ENCODE results near the gene TNNI3.
"Not testable (repeated sequence)": the region's sequence is repeated elsewhere in the genome, so short reads cannot be mapped to it uniquely, and the experiment has no call there.

The TNNI3 gene

DNA sequence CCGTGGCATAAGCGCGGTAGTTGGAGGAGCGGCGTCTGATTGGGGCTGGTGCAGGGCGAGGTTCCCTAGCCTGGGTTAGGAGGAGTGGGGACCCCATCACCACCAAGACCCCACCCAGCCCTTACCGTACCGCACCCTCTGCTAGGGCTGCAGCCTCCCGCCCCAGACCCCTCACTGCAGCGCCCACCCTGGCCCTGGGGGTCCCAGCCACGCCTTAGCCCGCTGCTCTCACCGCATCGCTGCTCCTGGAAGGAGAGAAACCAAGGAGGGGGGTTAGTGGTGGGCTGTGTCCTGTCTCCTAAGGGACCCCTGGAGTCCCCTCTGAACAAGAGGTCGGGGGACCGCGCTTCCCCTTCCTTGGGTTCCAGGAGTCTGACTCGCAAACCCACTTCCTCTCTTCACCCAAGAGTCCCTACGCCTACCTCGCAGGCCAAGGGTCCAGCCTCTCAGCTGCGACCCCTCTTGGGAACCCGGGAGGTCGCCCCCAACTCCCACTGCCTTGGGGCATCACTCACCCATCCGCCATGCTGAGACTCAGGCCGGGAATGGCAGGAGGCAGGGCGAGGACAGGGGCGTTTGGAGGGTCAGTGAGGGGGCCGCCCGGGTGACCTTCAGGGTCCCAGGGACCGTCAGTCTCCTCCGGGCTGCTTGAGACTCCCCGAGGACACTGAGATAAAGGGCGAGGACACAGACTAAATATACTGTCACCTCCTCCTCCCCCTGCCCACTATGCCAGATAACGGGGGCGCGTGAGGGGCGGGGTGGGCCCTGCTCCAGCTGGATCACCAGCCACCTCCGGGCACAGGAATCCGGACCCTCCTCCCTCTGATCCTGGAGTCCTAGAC lies at the start of gene TNNI3:
TNNI3 (minus strand) TSS at position 669 of the 845 bp plus-strand sequence; CDS start at position 526, 143 bp downstream.
- Histone ChIP-seq H2AFZ (ENCODE audit: low read depth, low read length, severe bottlenecking) (no peak within 1 kb of the TSS), H3K9ac (ENCODE audit: low read length) (no peak within 1 kb of the TSS), H3K9me2 (replicated peaks; ENCODE audit: insufficient read depth, low read length) (no peaks in the 10 kb centered on the region), H3K27me3 (ENCODE audit: low read length) (no peaks in the 10 kb centered on the region), H4K20me1 (ENCODE audit: low read depth, low read length) (no peaks in the 10 kb centered on the region), H3K36me3 (ENCODE audit: low read length) (no peaks in the 10 kb centered on the region), H3K79me2 (ENCODE audit: insufficient read depth, low read length) (no peaks in the 10 kb centered on the region), H3K9me3 (ENCODE audit: insufficient read depth, low read length) (no peaks in the 10 kb centered on the region), H3F3A (ENCODE audit: insufficient read depth) (peaks cover 1% of the 10 kb centered on the region; the same call in 1 of the 2 replicates), H3K4me2 (ENCODE audit: low read depth, low read length, poor library complexity, severe bottlenecking) (no peak within 1 kb of the TSS), H3K4me3 (ENCODE audit: insufficient read depth, low read length, poor library complexity, severe bottlenecking) (no peak within 1 kb of the TSS), H3K27ac (ENCODE audit: low read depth, low read length) (no peak within 1 kb of the TSS)
- no peak for TF ChIP-seq EZH2phosphoT487 (conservative IDR thresholded peaks at IDR 0.05; ENCODE audit: low read length)

DNA sequence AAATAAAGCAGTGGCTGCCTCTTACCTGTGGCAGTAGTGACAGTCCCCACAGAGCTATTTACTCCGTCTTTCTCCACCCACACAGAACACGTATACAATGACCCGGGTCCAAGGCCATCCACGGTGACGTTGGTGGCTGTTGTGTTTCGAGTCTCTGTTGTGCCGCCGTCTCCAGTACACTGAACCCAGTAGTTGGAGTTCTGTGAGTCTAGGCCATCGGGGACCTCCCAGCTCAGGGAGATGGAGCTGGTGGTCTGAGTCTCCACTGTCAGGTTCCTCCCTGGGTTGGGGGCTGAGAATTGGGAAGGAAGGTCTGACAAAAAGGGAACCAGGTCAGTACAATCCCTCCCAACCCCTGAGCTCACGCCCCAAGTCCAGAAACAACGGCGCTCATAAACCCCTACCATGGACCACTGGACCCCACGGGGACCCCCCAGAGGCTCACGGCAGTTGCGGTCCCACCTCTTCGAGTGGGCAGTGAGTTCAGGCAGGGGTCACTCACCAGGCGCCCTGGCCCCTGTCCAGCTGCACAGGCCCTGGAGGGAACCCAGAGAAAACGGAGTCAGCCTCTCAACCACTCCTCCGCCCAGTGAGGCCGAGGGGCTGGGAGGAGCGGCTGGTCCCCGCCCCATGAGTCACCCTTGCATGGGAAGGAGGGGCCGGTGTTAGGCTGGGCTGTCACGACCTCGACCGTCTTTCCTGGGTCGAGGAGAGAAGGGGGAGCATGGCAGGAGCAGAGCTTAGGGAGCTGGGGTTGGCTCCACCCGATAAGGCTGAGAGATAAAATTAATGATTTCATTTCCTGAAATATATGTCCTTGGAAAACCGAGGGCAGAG lies 49.4 kb upstream of the TNNI3 start:
- TF ChIP-seq, protein P1, sequence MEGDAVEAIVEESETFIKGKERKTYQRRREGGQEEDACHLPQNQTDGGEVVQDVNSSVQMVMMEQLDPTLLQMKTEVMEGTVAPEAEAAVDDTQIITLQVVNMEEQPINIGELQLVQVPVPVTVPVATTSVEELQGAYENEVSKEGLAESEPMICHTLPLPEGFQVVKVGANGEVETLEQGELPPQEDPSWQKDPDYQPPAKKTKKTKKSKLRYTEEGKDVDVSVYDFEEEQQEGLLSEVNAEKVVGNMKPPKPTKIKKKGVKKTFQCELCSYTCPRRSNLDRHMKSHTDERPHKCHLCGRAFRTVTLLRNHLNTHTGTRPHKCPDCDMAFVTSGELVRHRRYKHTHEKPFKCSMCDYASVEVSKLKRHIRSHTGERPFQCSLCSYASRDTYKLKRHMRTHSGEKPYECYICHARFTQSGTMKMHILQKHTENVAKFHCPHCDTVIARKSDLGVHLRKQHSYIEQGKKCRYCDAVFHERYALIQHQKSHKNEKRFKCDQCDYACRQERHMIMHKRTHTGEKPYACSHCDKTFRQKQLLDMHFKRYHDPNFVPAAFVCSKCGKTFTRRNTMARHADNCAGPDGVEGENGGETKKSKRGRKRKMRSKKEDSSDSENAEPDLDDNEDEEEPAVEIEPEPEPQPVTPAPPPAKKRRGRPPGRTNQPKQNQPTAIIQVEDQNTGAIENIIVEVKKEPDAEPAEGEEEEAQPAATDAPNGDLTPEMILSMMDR (IDR thresholded peaks at IDR 0.05; ENCODE audit: insufficient read depth, low read length, poor library complexity, severe bottlenecking), result no peak
- no peak for TF ChIP-seq EZH2phosphoT487 (conservative IDR thresholded peaks at IDR 0.05; ENCODE audit: low read length)
- Histone ChIP-seq H2AFZ (ENCODE audit: low read depth, low read length, severe bottlenecking) (no peak overlapping the region), H3K36me3 (ENCODE audit: low read length) (no peaks in the 10 kb centered on the region), H3K4me2 (ENCODE audit: low read depth, low read length, poor library complexity, severe bottlenecking) (no peak overlapping the region), H3K27ac (ENCODE audit: low read depth, low read length) (no peak overlapping the region), H3K4me3 (ENCODE audit: insufficient read depth, low read length, poor library complexity, severe bottlenecking) (no peak overlapping the region), H3K9ac (ENCODE audit: low read length) (no peak overlapping the region), H3K79me2 (ENCODE audit: insufficient read depth, low read length) (no peaks in the 10 kb centered on the region), H3F3A (ENCODE audit: insufficient read depth) (no peaks in the 10 kb centered on the region), H3K9me2 (replicated peaks; ENCODE audit: insufficient read depth, low read length) (no peaks in the 10 kb centered on the region), H3K27me3 (ENCODE audit: low read length) (no peaks in the 10 kb centered on the region), H3K9me3 (ENCODE audit: insufficient read depth, low read length) (no peaks in the 10 kb centered on the region), H4K20me1 (ENCODE audit: low read depth, low read length) (no peaks in the 10 kb centered on the region)

DNA sequence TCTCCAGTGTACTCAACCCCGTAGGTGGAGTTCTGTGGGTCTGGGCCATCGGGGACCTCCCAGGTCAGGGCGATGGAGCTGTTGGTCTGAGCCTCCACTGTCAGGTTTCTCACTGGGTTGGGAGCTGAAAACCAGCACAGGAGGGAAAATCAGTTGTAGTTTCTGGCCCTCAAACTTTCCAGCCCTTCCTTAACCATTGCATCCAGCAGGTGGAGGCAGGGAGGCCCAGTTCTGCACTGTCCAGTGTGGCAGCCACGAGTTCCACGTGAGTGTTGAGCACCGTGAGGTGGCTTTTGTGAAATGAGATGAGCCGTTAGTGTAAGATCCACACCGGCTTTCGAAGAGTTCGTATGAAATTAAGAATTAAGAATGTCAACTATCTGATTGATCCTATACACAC lies 44.7 kb upstream of the TNNI3 start:
- not testable (repeated sequence) for H3K4me3 ChIP-seq (ENCODE audit: insufficient read depth, low read length, poor library complexity, severe bottlenecking); H4K20me1 ChIP-seq (ENCODE audit: low read depth, low read length); H3K79me2 ChIP-seq (ENCODE audit: insufficient read depth, low read length); H3K9me2 ChIP-seq (replicated peaks; ENCODE audit: insufficient read depth, low read length); H3K9me3 ChIP-seq (ENCODE audit: insufficient read depth, low read length); H3F3A ChIP-seq (ENCODE audit: insufficient read depth); H2AFZ ChIP-seq (ENCODE audit: low read depth, low read length, severe bottlenecking); H3K36me3 ChIP-seq (ENCODE audit: low read length); H3K4me2 ChIP-seq (ENCODE audit: low read depth, low read length, poor library complexity, severe bottlenecking); H3K9ac ChIP-seq (ENCODE audit: low read length); H3K27me3 ChIP-seq (ENCODE audit: low read length); H3K27ac ChIP-seq (ENCODE audit: low read depth, low read length)

DNA sequence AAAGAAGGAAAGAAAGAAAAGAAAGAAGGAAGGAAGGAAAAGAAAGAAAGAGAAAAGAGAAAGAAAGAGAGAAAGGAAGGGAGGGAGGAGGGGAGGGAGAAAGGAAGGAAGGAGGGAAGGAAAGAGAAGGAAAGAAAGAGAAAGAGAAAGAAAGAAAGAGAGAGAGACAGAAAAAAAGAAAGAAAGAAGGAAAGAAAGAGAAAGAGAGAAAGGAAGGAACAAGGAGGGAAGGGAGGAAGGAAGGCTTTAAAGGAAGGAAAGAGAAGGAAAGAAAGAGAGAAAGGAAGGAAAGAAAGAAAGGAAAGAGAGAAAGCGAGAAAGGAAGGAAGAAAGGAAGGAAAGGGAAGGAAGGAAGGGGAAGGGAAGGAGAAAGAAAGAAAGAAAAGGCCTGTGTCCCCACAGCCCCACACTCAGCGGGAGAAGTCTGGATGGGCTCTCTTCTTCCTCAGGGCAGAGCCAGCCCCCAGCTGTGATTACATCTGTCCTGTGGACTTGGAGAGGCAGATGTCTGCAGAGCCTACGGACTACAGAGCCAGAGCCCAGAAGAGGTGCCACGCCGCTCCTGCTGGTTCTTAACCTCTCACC lies 42.2 kb upstream of the TNNI3 start:
- Histone ChIP-seq H3K4me2 (ENCODE audit: low read depth, low read length, poor library complexity, severe bottlenecking) (no peak overlapping the region), H3F3A (ENCODE audit: insufficient read depth) (no peaks in the 10 kb centered on the region), H4K20me1 (ENCODE audit: low read depth, low read length) (no peaks in the 10 kb centered on the region), H3K9me2 (replicated peaks; ENCODE audit: insufficient read depth, low read length) (no peaks in the 10 kb centered on the region), H3K9ac (ENCODE audit: low read length) (no peak overlapping the region), H3K27me3 (ENCODE audit: low read length) (no peaks in the 10 kb centered on the region), H3K36me3 (ENCODE audit: low read length) (no peaks in the 10 kb centered on the region), H2AFZ (ENCODE audit: low read depth, low read length, severe bottlenecking) (no peak overlapping the region), H3K79me2 (ENCODE audit: insufficient read depth, low read length) (no peaks in the 10 kb centered on the region), H3K9me3 (ENCODE audit: insufficient read depth, low read length) (no peaks in the 10 kb centered on the region), H3K4me3 (ENCODE audit: insufficient read depth, low read length, poor library complexity, severe bottlenecking) (no peak overlapping the region), H3K27ac (ENCODE audit: low read depth, low read length) (no peak overlapping the region)
- TF ChIP-seq EZH2phosphoT487 (conservative IDR thresholded peaks at IDR 0.05; ENCODE audit: low read length), result no peak
- TF ChIP-seq, protein P1 (IDR thresholded peaks at IDR 0.05; ENCODE audit: insufficient read depth, low read length, poor library complexity, severe bottlenecking), result no peak
